ENCODE data around the gene SNRPD1.
"Not testable (repeated sequence)": the region's sequence is repeated elsewhere in the genome, so short reads cannot be mapped to it uniquely, and the experiment has no call there.

SNRPD1 gene

DNA sequence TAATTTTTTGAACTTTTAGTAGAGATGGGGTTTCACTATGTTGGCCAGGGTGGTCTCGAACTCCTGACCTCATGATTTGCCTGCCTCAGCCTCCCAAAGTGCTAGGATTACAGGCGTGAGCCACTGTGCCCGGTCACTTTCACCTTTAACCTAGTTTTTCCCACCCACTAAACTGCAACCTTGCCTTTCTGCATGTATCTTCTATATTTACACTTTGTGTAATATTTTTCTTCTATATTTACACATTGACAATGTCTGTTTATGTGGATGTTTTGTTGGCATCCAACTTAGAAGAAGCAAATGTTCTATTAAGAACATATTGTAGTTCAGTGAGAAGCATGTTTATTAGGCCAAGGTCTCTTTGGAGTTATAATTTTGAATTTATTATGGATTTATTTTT, 26.7 kb downstream of the SNRPD1 start:
- no peak for DNase-seq

DNA sequence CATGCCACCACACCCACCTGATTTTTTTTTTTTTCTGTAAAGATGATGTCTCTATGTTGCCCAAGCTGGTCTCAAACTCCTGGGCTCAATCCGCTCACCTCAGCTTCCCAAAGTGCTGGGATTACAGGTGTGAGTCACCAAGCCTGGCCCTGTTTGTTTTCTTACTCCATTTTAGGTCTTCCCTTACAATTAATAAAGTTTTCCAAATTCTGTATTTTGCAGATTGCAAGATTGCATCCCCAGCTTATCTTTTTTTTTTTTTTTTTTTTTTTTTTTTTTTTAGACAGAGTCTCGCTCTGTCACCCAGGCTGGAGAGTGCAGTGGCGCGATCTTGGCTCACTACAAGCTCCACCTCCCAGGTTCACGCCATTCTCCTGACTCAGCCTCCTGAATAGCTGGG, 28.3 kb downstream of the SNRPD1 start:
- not testable (repeated sequence) for DNase-seq

GRCh38 chr18:21650311-21650710, 38.2 kb downstream of the SNRPD1 start:
- DNase-seq: no peak

- DNase-seq: no peak
Observed at GRCh38 chr18:21652073-21652472, 40.0 kb downstream of the SNRPD1 start.

DNA sequence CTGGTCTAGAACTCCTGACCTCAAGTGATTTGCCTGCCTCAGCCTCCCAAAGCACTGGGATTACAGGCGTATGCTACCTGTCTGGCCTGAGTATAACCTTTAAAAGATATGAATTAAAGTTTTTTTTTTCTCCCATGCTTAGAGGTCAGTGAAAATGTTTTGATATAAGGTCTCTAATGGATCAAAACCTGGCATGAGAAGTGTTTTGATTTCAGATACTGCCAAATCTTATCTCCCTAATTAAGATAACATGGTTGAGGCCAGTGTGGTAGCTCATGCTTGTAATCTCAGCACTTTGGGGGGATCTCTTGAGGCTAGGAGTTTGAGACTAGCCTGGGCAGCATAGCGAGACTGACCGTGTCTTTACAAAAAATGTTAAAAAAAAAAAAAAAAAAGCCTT, 41.2 kb downstream of the SNRPD1 start:
- no peak for DNase-seq

- DNase-seq: no peak
Observed at GRCh38 chr18:21656402-21656801, 44.3 kb downstream of the SNRPD1 start.

DNA sequence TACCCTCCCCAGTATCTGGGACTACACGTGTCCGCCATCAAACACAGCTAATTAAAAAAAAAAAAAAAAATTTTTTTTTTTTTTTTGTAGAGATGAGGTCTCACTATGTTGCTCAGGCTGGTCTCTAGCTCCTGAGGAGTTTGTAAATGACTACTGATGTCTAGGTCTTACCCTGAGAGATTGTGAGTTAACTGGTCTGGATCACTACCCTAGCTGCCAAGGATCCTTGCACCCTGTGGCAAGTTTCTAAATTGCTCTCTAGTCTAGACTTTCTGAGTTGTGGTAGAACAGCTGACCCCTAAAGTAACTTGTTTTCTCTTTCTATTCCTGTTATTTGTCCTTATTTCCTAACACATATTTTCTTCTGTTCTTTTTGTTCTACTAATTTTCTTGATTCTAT, 48.0 kb downstream of the SNRPD1 start:
- no peak for DNase-seq

DNA sequence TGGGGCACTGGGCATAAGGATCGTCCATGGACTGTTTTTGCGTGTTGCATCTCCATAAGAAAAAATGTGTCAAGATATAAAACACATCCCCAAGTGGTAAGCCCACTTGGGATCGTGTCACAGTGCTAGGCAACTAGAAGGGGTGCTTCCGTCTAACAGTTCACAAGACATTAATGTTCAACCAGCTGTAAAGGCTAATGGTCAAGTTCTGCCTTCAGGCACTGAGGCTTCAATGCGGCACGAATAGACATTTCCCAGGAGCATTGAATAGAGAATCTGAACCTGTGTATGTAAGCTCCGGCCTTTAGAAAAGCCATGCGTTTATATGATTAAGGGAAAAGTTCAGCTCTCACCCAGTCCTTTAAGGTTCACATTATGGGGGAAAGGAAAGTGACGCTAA, 50.5 kb downstream of the SNRPD1 start:
- no peak for DNase-seq

DNA sequence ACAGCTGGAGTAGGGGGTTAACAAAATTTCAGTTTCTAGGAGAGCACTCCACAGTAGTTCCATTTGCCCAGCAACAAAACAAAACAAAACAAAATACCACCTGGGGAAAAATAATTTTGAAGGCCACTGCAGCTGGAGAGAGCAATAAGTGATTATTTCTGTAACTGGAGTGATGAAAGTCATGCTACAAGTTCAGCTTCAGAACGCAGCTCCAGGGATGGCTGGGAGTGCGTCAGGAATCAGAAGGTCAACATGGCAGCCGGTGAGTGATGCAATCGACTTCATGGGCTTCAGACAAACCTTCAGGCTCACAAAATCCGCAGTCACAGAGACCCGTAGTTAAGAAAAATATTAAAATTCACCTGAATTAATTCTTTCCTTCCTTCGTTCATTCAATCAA, 51.5 kb downstream of the SNRPD1 start:
- DNase-seq: no peak

DNA sequence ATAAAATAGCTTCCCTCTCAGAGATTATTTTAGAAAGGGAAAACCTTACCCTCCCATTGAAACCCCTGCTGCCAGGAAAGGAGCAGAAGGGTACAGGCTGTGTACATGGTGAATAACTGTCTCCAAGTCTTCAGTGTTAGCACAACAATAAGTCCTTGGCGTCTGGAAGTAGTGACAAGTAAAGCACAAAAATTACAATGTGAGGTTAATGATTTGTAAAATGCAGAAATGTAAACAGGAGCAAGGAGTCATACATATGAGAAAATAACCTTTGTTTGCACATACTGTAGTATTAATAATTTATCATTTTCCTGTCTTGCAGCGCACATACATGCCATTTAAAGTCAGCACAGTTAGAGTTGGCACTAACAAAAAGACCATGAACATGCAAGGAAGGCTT, 52.0 kb downstream of the SNRPD1 start:
- DNase-seq: no peak

DNA sequence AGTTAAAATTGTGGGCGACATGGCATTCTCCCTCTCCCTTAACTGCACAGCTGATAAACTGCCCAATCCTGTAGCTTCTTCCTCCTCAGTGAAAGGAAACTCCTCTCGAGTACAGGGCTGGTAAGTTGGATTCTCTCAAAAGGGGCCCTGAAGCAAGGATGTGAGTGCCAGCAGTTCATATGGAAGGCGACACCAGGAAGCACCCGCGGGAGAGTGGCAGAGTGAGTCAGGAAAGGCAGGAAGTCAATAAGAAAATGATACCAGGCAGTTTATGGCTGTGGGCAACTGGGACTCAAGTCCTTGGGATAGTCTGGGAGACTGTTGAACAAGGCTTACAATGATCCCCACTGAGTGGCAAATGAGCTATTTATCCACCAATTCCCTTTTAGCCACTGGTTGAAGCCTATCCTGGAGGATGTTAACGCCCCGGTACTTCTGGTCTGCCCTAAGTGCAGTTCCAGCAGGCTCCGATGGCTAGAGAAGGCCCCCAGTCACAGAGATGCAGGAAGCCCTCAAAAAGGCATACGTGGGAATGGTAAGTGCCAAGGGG, 57.7 kb downstream of the SNRPD1 start:
- DNase-seq: no peak

- DNase-seq: no peak
Observed at GRCh38 chr18:21672521-21673267, 60.6 kb downstream of the SNRPD1 start.

DNA sequence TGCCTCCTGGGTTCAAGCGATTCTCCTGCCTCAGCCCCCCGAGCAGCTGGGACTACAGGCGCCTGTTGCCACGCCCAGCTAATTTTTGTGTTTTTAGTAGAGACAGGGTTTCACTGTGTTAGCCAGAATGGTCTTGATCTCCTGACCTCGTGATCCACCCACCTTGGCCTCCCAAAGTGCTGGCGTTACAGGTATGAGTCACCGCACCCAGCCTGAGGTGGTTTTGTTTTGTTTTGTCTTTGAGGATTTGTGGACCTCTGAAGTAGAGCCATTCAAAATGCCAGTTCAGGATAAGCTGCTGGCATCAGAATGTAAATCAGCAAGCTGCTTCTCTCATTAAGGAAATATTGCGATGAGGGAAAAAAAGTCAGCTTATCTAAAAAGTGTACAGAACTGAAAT, 63.2 kb downstream of the SNRPD1 start:
- not testable (repeated sequence) for DNase-seq

GRCh38 chr18:21678859-21679258, 66.7 kb downstream of the SNRPD1 start:
- DNase-seq: no peak

- DNase-seq: no peak
Observed at GRCh38 chr18:21680161-21680560, 68.0 kb downstream of the SNRPD1 start.

GRCh38 chr18:21682371-21683051, 70.4 kb downstream of the SNRPD1 start:
- DNase-seq: no peak
